DND-41 (cell line): Measurements from ENCODE around the gene RNLS.

Experiments used
- ATAC-seq: fragments of 200-7000 bp; cut with Tn5 transposase; 3 replicates; pipeline ENCODE4 v1.9.1; 2021; ENCODE audit warnings: low read depth; ENCODE audit not compliant: insufficient read depth
- DNase-seq: peaks from one replicate; pipeline ENCODE4 v3.0.0-alpha.2; 2020
- H2AFZ ChIP-seq: 2 replicates; pipeline ENCODE4 v1.6.0; 2012; ENCODE audit warnings: low read depth, low read length
- H3K27ac ChIP-seq: 2 replicates; pipeline ENCODE4 v1.5.1; 2012; ENCODE audit warnings: low read length, inconsistent platforms
- H3K27me3 ChIP-seq: fragments of 200-600 bp; sonication (generic); 2 replicates; pipeline ENCODE4 v1.6.0; 2012; ENCODE audit warnings: low read length, mild to moderate bottlenecking, inconsistent platforms; ENCODE audit not compliant: insufficient read depth, poor library complexity
- H3K36me3 ChIP-seq: 2 replicates; pipeline ENCODE4 v1.5.1; 2012; ENCODE audit warnings: low read length, inconsistent platforms; ENCODE audit not compliant: insufficient read depth
- H3K4me1 ChIP-seq: 2 replicates; pipeline ENCODE4 v1.5.1; 2012; ENCODE audit warnings: mild to moderate bottlenecking, low read length; ENCODE audit not compliant: insufficient read depth
- H3K4me2 ChIP-seq: 2 replicates; pipeline ENCODE4 v1.6.0; 2012; ENCODE audit warnings: mild to moderate bottlenecking, moderate library complexity, low read length, inconsistent platforms; ENCODE audit not compliant: insufficient read depth
- H3K4me3 ChIP-seq, 2 experiments: fragments of 200-600 bp in 1 of 2; shearing (Covaris generic) in 1 of 2; 2 replicates each; pipeline ENCODE4 v1.5.1; 2012 to 2016; ENCODE audit warnings: inconsistent platforms in 2 of 2, low read length in 2 of 2, mild to moderate bottlenecking in 2 of 2, low read depth in 1 of 2, moderate library complexity in 1 of 2
- H3K79me2 ChIP-seq: 2 replicates; pipeline ENCODE4 v1.6.0; 2012; ENCODE audit warnings: low read length, inconsistent platforms; ENCODE audit not compliant: insufficient read depth
- H3K9ac ChIP-seq: 2 replicates; pipeline ENCODE4 v1.6.0; 2012; ENCODE audit warnings: low read depth, mild to moderate bottlenecking, inconsistent platforms, low read length, moderate library complexity
- H3K9me3 ChIP-seq: 2 replicates; pipeline ENCODE4 v1.5.1; 2012; ENCODE audit warnings: low read length, moderate library complexity, mild to moderate bottlenecking, inconsistent platforms; ENCODE audit not compliant: insufficient read depth, severe bottlenecking
- H4K20me1 ChIP-seq: 2 replicates; pipeline ENCODE4 v1.6.0; 2012; ENCODE audit warnings: low read length; ENCODE audit not compliant: insufficient read depth
- CTCF ChIP-seq: IDR thresholded peaks from 2 replicates; pipeline ENCODE4 v1.5.1; 2012; ENCODE audit warnings: borderline replicate concordance, low read length, moderate library complexity, mild to moderate bottlenecking; ENCODE audit not compliant: poor library complexity, severe bottlenecking; ENCODE audit errors: extremely low read depth
- EZH2 ChIP-seq: IDR thresholded peaks from 3 replicates; pipeline ENCODE4 v1.6.1; 2012; ENCODE audit warnings: borderline replicate concordance, low read depth, mild to moderate bottlenecking, moderate library complexity, low read length, inconsistent platforms; ENCODE audit not compliant: severe bottlenecking

RNLS gene

GRCh38 chr10:88515235-88515634 lies 67.9 kb downstream of the RNLS start:
- no peaks in the 10 kb centered on the region for H3K27me3 ChIP-seq
- H2AFZ ChIP-seq = no peak overlapping the region
- TF ChIP-seq EZH2 = no peak
- TF ChIP-seq CTCF = no peak
- H3K9me3 ChIP-seq = no peaks in the 10 kb centered on the region
- no peaks in the 10 kb centered on the region for H4K20me1 ChIP-seq
- no peak overlapping the region for H3K9ac ChIP-seq
- H3K36me3 ChIP-seq = no peaks in the 10 kb centered on the region
- H3K4me3 ChIP-seq = no peak overlapping the region
- H3K4me1 ChIP-seq = no peaks in the 10 kb centered on the region
- no peak overlapping the region for H3K27ac ChIP-seq
- DNase-seq = no peak
- no peak for ATAC-seq
- H3K79me2 ChIP-seq = no peaks in the 10 kb centered on the region
- no peak overlapping the region for H3K4me2 ChIP-seq

GRCh38 chr10:88512599-88512998 lies 70.5 kb downstream of the RNLS start:
- H3K27ac ChIP-seq = no peak overlapping the region
- H3K9me3 ChIP-seq = no peaks in the 10 kb centered on the region
- ATAC-seq (no peak), DNase-seq (no peak)
- no peaks in the 10 kb centered on the region for H3K27me3 ChIP-seq
- H3K4me3 ChIP-seq = no peak overlapping the region
- H3K4me2 ChIP-seq = no peak overlapping the region
- no peaks in the 10 kb centered on the region for H4K20me1 ChIP-seq
- TF ChIP-seq CTCF = no peak
- TF ChIP-seq EZH2 = no peak
- no peaks in the 10 kb centered on the region for H3K79me2 ChIP-seq
- no peak overlapping the region for H2AFZ ChIP-seq
- no peaks in the 10 kb centered on the region for H3K4me1 ChIP-seq
- no peak overlapping the region for H3K9ac ChIP-seq
- H3K36me3 ChIP-seq = no peaks in the 10 kb centered on the region

- Histone ChIP-seq H3K4me1 (no peaks in the 10 kb centered on the region), H3K36me3 (no peaks in the 10 kb centered on the region), H3K4me3 (no peak overlapping the region), H3K9me3 (no peaks in the 10 kb centered on the region), H3K79me2 (no peaks in the 10 kb centered on the region), H3K4me2 (no peak overlapping the region), H3K27me3 (no peaks in the 10 kb centered on the region), H4K20me1 (no peaks in the 10 kb centered on the region), H3K9ac (no peak overlapping the region), H2AFZ (no peak overlapping the region), H3K27ac (no peak overlapping the region)
- TF ChIP-seq CTCF (no peak), EZH2 (no peak)
- no peak for DNase-seq
- no peak for ATAC-seq
Observed at GRCh38 chr10:88508796-88509195, 74.3 kb downstream of the RNLS start.

GRCh38 chr10:88507826-88508453 lies 75.2 kb downstream of the RNLS start:
- TF ChIP-seq EZH2 (no peak), CTCF (no peak)
- Histone ChIP-seq H3K4me1 (no peaks in the 10 kb centered on the region), H3K4me3 (no peak overlapping the region), H3K9ac (no peak overlapping the region), H3K79me2 (no peaks in the 10 kb centered on the region), H3K27ac (no peak overlapping the region), H3K36me3 (no peaks in the 10 kb centered on the region), H2AFZ (no peak overlapping the region), H3K9me3 (no peaks in the 10 kb centered on the region), H3K4me2 (no peak overlapping the region), H4K20me1 (no peaks in the 10 kb centered on the region), H3K27me3 (no peaks in the 10 kb centered on the region)
- no peak for ATAC-seq
- no peak for DNase-seq
